Loucy (cell line): Measurements from ENCODE around the gene KCNIP2.

Experiments
- CTCF ChIP-seq: fragments of 200-600 bp; sonication (generic); conservative IDR thresholded peaks from 2 replicates; pipeline ENCODE4 v1.5.1; 2014; ENCODE audit warnings: mild to moderate bottlenecking, antibody characterized with exemption, low read length
- EZH2phosphoT487 ChIP-seq: fragments of 200-600 bp; IDR thresholded peaks from 2 replicates; pipeline ENCODE4 v1.6.1; 2018; ENCODE audit warnings: antibody characterized with exemption, mild to moderate bottlenecking, moderate library complexity, borderline replicate concordance

GRCh38 chr10:101838416-101838970 lies 5.1 kb downstream of the KCNIP2 start:
- TF ChIP-seq CTCF, result no peak
- no peak for TF ChIP-seq EZH2phosphoT487
